Kidney epithelial cell (primary cell): Measurements from ENCODE around the gene MYO5C. TPM values are rescaled to one million over a fixed set of nuclear protein-coding genes. Genes with fewer than 3 reads are reported as not detected.

Experiments
- DNase-seq: peaks from one replicate; pipeline ENCODE4 v3.0.0-alpha.2; 2010; ENCODE audit warnings: low read depth
- H3K27me3 ChIP-seq: 2 replicates; pipeline ENCODE4 v1.6.0; 2011; ENCODE audit warnings: low read length; ENCODE audit not compliant: control insufficient read depth, insufficient read depth
- H3K36me3 ChIP-seq: 2 replicates; pipeline ENCODE4 v1.5.1; 2011; ENCODE audit warnings: low read length; ENCODE audit not compliant: control insufficient read depth, insufficient read depth
- H3K4me3 ChIP-seq: 2 replicates; pipeline ENCODE4 v1.5.1; 2011; ENCODE audit warnings: low read depth, mild to moderate bottlenecking, control low read depth, low read length
- CTCF ChIP-seq: IDR thresholded peaks from 2 replicates; pipeline ENCODE4 v1.5.1; 2011; ENCODE audit warnings: mild to moderate bottlenecking, moderate library complexity, low read length, control low read depth, inconsistent platforms; ENCODE audit not compliant: insufficient read depth, poor library complexity, severe bottlenecking
- total RNA-seq: library from RNA; depleted of rRNA; stranded (reverse); fragments of >200 nt; gene quantifications from 2 replicates; pipeline ENCODE4 v1.2.3, GENCODE V29; 2015

MYO5C gene
- total RNA-seq, 1 donor from 2014 or later: 26.4 TPM

GRCh38 chr15:52191207-52191606 lies 104.4 kb downstream of the MYO5C start, which contains the start of gene GNB5:
Gene GNB5, minus strand, starts transcription at chr15:52191392. Its CDS starts 6,716 bp downstream, at chr15:52184676.
- Histone ChIP-seq H3K27me3 (no peaks in the 10 kb centered on the region), H3K4me3 (no peak within 1 kb of the TSS), H3K36me3 (no peaks in the 10 kb centered on the region)
- no peak for DNase-seq
- no peak for TF ChIP-seq CTCF

GRCh38 chr15:52186651-52187486 lies 108.7 kb downstream of the MYO5C start:
- TF ChIP-seq CTCF: no peak
- no peaks in the 10 kb centered on the region for H3K27me3 ChIP-seq
- no peaks in the 10 kb centered on the region for H3K36me3 ChIP-seq
- DNase-seq: no peak
- no peak overlapping the region for H3K4me3 ChIP-seq

- Histone ChIP-seq H3K36me3 (no peaks in the 10 kb centered on the region), H3K4me3 (no peak overlapping the region), H3K27me3 (no peaks in the 10 kb centered on the region)
- no peak for DNase-seq
- no peak for TF ChIP-seq CTCF
Observed at GRCh38 chr15:52185151-52185561, 110.4 kb downstream of the MYO5C start.

DNA sequence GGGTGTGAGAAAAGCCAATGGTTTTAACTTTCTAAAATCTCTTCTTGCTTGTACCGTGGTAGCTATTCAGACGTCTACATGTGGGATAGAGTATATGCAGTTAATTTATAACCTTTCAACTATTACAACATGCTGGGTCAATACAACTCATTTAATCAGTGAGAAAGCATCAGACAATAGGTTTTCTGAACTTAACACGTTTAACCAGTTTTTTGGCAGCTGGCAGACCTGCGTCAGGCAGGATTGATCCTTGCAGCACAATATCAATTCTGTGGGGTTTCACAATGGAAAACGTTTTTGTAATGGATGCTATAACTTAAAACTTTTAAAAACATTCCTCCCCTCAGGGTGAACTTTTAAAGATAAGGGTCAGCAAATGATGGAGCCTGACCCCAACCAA lies 110.9 kb downstream of the MYO5C start:
- no peak for DNase-seq
- no peak overlapping the region for H3K4me3 ChIP-seq
- no peaks in the 10 kb centered on the region for H3K36me3 ChIP-seq
- no peak for TF ChIP-seq CTCF
- no peaks in the 10 kb centered on the region for H3K27me3 ChIP-seq

GRCh38 chr15:52183562-52184173 lies 111.9 kb downstream of the MYO5C start:
- TF ChIP-seq CTCF: peak; percentile 62
- Histone ChIP-seq H3K36me3 (no peaks in the 10 kb centered on the region), H3K27me3 (no peaks in the 10 kb centered on the region), H3K4me3 (no peak overlapping the region)
- no peak for DNase-seq
